CD14-positive monocyte (primary cell): Measurements from ENCODE around the gene HSPA12B. TPM values are rescaled to one million over a fixed set of nuclear protein-coding genes. Genes with fewer than 3 reads are reported as not detected.

Experiments
- DNase-seq, 3 donors: peaks; one replicate each; pipeline ENCODE4 v3.0.0-alpha.2; 2011 to 2022
- H2AFZ ChIP-seq: 2 replicates; pipeline ENCODE4 v1.6.0; 2012; ENCODE audit warnings: mild to moderate bottlenecking, low read depth, low read length, inconsistent platforms; ENCODE audit not compliant: insufficient read depth, poor library complexity, severe bottlenecking
- H3K27ac ChIP-seq, 2 donors: 1 replicate in 1 of 2; 2 replicates in 1 of 2; pipeline ENCODE4 v1.5.1; 2012 to 2013; ENCODE audit warnings: low read length in 2 of 2, control low read depth in 1 of 2, inconsistent platforms in 1 of 2, low read depth in 1 of 2, mild to moderate bottlenecking in 1 of 2
- H3K27me3 ChIP-seq, 2 donors: one replicate each; pipeline versions ENCODE4 v1.6.0 to v1.6.1; 2011 to 2013; ENCODE audit warnings: low read length in 2 of 2; ENCODE audit not compliant: control insufficient read depth in 2 of 2, insufficient read depth in 2 of 2
- H3K36me3 ChIP-seq, 2 donors: replicated peaks in 1 of 2; 1 replicate in 1 of 2; 2 replicates in 1 of 2; pipeline versions ENCODE4 v1.5.1 to v1.6.1; 2012 to 2013; ENCODE audit warnings: low read length in 2 of 2, control low read depth in 1 of 2, inconsistent platforms in 1 of 2, mild to moderate bottlenecking in 1 of 2; ENCODE audit not compliant: insufficient read depth in 2 of 2, control insufficient read depth in 1 of 2
- H3K4me1 ChIP-seq, 2 donors: 1 replicate in 1 of 2; 2 replicates in 1 of 2; pipeline versions ENCODE4 v1.5.1 to v1.6.1; 2012 to 2013; ENCODE audit warnings: low read length in 2 of 2, control low read depth in 1 of 2, inconsistent platforms in 1 of 2, mild to moderate bottlenecking in 1 of 2, moderate library complexity in 1 of 2; ENCODE audit not compliant: insufficient read depth in 2 of 2, control insufficient read depth in 1 of 2
- H3K4me2 ChIP-seq: replicated peaks from 2 replicates; pipeline ENCODE3; 2012; ENCODE audit warnings: low read length, moderate library complexity, mild to moderate bottlenecking; ENCODE audit not compliant: poor library complexity, severe bottlenecking; ENCODE audit errors: extremely low read depth
- H3K4me3 ChIP-seq, 3 experiments: fragments of 200-600 bp in 1 of 3; sonication (generic) in 1 of 3; replicated peaks in 1 of 3; 1 replicate in 2 of 3; 2 replicates in 1 of 3; pipeline ENCODE4 v1.5.1; 2011 to 2013; ENCODE audit warnings: low read length in 3 of 3, mild to moderate bottlenecking in 3 of 3, control low read depth in 2 of 3, low read depth in 2 of 3, inconsistent platforms in 1 of 3, moderate library complexity in 1 of 3
- H3K79me2 ChIP-seq: 2 replicates; pipeline ENCODE4 v1.6.0; 2012; ENCODE audit warnings: mild to moderate bottlenecking, control low read depth, inconsistent platforms, low read length, moderate library complexity; ENCODE audit not compliant: insufficient read depth
- H3K9ac ChIP-seq: 2 replicates; pipeline ENCODE4 v1.6.0; 2017; ENCODE audit warnings: low read length, mild to moderate bottlenecking; ENCODE audit not compliant: insufficient read depth, poor library complexity, severe bottlenecking
- H3K9me3 ChIP-seq, 2 donors: replicated peaks in 1 of 2; 1 replicate in 1 of 2; 2 replicates in 1 of 2; pipeline versions ENCODE4 v1.5.1 to v1.6.1; 2012 to 2013; ENCODE audit warnings: low read length in 2 of 2, control low read depth in 1 of 2; ENCODE audit not compliant: control insufficient read depth in 1 of 2, insufficient read depth in 1 of 2
- H4K20me1 ChIP-seq: 2 replicates; pipeline ENCODE4 v1.6.0; 2012; ENCODE audit warnings: mild to moderate bottlenecking, low read length, control low read depth, moderate library complexity; ENCODE audit not compliant: insufficient read depth
- H3K27ac Mint-ChIP-seq, 7 donors: one replicate each; pipeline ENCODE4 v1.8.0; 2020; ENCODE audit warnings: mild to moderate bottlenecking in 7 of 7, mixed read lengths in 7 of 7, moderate library complexity in 6 of 7, inconsistent platforms in 2 of 7
- H3K27me3 Mint-ChIP-seq, 3 donors: one replicate each; pipeline ENCODE4 v1.8.0; 2021 to 2022; ENCODE audit warnings: low read depth in 3 of 3, mild to moderate bottlenecking in 3 of 3, mixed read lengths in 3 of 3, moderate library complexity in 3 of 3, inconsistent platforms in 1 of 3
- H3K36me3 Mint-ChIP-seq, 2 donors: one replicate each; pipeline ENCODE4 v1.8.0; 2020; ENCODE audit warnings: mixed read lengths in 2 of 2, inconsistent platforms in 1 of 2, mild to moderate bottlenecking in 1 of 2
- H3K4me1 Mint-ChIP-seq: one replicate; pipeline ENCODE4 v1.8.0; 2020; ENCODE audit warnings: mild to moderate bottlenecking, mixed read lengths
- H3K4me3 Mint-ChIP-seq, 2 donors: one replicate each; pipeline ENCODE4 v1.8.0; 2020; ENCODE audit warnings: mild to moderate bottlenecking in 2 of 2, mixed read lengths in 2 of 2, moderate library complexity in 1 of 2
- H3K9me3 Mint-ChIP-seq, 7 donors: one replicate each; pipeline ENCODE4 v1.8.0; 2020 to 2022; ENCODE audit warnings: mixed read lengths in 7 of 7, mild to moderate bottlenecking in 6 of 7, moderate library complexity in 6 of 7, inconsistent platforms in 2 of 7
- WGBS: methylation state at CpG from one replicate; pipeline ENCODE4 v1.1.5; 2013; ENCODE audit warnings: missing lambda C conversion rate; ENCODE audit not compliant: insufficient coverage; 5-methylcytosine and 5-hydroxymethylcytosine counted together
- intact Hi-C, 2 donors: fragments of 100-400 bp; cut with micrococcal nuclease; formaldehyde crosslinking; loops; one replicate each; pipeline versions ENCODE4 v1.15.0 to v1.15.1; 2023
- polyA plus RNA-seq, 3 donors: library from polyadenylated mRNA; depleted of rRNA in 1 of 3; unstranded in 2 of 3; stranded (reverse) in 1 of 3; fragments of 300-500 nt in 2 of 3; fragments of >200 nt in 1 of 3; fragmentation: Illumina TruSeq in 2 of 3; gene quantifications; 1 replicate in 2 of 3; 2 replicates in 1 of 3; pipeline ENCODE4 v1.2.3, GENCODE V29; 2012 to 2021
- TF ChIP-seq, protein P1 (sequence below): fragments of 200-600 bp; IDR thresholded peaks from one replicate; pipeline ENCODE4 v1.8.0; 2022; ENCODE audit warnings: antibody characterized with exemption, mild to moderate bottlenecking

The HSPA12B gene
- polyA plus RNA-seq, 3 donors, result not detected

GRCh38 chr20:3719046-3719445 is 13.4 kb upstream of the HSPA12B start:
- no peaks in the 10 kb centered on the region for H4K20me1 ChIP-seq
- H3K4me3 ChIP-seq, result no peak overlapping the region
- DNase-seq, result no peak
- peaks cover 9 to 10% of the 10 kb centered on the region in 2 donors for H3K4me1 ChIP-seq
- intact Hi-C loops, result no loop called here
- no peak overlapping the region for H3K9ac ChIP-seq
- H3K9me3 Mint-ChIP-seq, result peaks cover 0 to 3% (median 0%) of the 10 kb centered on the region in 7 donors
- H3K79me2 ChIP-seq, result no peaks in the 10 kb centered on the region
- H3K27ac Mint-ChIP-seq, result no peak overlapping the region
- TF ChIP-seq, protein P1, sequence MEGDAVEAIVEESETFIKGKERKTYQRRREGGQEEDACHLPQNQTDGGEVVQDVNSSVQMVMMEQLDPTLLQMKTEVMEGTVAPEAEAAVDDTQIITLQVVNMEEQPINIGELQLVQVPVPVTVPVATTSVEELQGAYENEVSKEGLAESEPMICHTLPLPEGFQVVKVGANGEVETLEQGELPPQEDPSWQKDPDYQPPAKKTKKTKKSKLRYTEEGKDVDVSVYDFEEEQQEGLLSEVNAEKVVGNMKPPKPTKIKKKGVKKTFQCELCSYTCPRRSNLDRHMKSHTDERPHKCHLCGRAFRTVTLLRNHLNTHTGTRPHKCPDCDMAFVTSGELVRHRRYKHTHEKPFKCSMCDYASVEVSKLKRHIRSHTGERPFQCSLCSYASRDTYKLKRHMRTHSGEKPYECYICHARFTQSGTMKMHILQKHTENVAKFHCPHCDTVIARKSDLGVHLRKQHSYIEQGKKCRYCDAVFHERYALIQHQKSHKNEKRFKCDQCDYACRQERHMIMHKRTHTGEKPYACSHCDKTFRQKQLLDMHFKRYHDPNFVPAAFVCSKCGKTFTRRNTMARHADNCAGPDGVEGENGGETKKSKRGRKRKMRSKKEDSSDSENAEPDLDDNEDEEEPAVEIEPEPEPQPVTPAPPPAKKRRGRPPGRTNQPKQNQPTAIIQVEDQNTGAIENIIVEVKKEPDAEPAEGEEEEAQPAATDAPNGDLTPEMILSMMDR, result no peak
- no peak overlapping the region for H3K27ac ChIP-seq
- H3K27me3 Mint-ChIP-seq, result peaks cover 0 to 10% (median 9%) of the 10 kb centered on the region in 3 donors
- H3K36me3 ChIP-seq, result no peaks in the 10 kb centered on the region
- no peak overlapping the region for H3K4me3 Mint-ChIP-seq
- H3K4me1 Mint-ChIP-seq, result peaks cover 13% of the 10 kb centered on the region
- H3K27me3 ChIP-seq, result no peaks in the 10 kb centered on the region
- no peaks in the 10 kb centered on the region for H3K36me3 Mint-ChIP-seq
- H3K4me2 ChIP-seq, result no peak overlapping the region
- no peaks in the 10 kb centered on the region for H3K9me3 ChIP-seq
- H2AFZ ChIP-seq, result no peak overlapping the region
- 100% methylated on average over 2 of the region's 4 CpGs for WGBS

- H3K4me3 ChIP-seq, result no peak overlapping the region
- no peaks in the 10 kb centered on the region for H4K20me1 ChIP-seq
- Mint-ChIP-seq H3K27ac (no peak overlapping the region), H3K9me3 (peaks cover 0 to 2% (median 0%) of the 10 kb centered on the region in 7 donors), H3K4me1 (peaks cover 8% of the 10 kb centered on the region), H3K36me3 (no peaks in the 10 kb centered on the region), H3K27me3 (peaks cover 0 to 9% (median 7%) of the 10 kb centered on the region in 3 donors), H3K4me3 (no peak overlapping the region)
- no peak overlapping the region for H3K4me2 ChIP-seq
- intact Hi-C loops, result no loop called here
- H3K27ac ChIP-seq, result no peak overlapping the region
- no peak overlapping the region for H2AFZ ChIP-seq
- no peaks in the 10 kb centered on the region for H3K9me3 ChIP-seq
- H3K36me3 ChIP-seq, result no peaks in the 10 kb centered on the region
- 80% methylated on average over 1 of the region's 2 CpGs for WGBS
- no peaks in the 10 kb centered on the region for H3K4me1 ChIP-seq
- H3K9ac ChIP-seq, result no peak overlapping the region
- H3K27me3 ChIP-seq, result no peaks in the 10 kb centered on the region
- H3K79me2 ChIP-seq, result no peaks in the 10 kb centered on the region
- TF ChIP-seq, protein P1, result no peak
- no peak for DNase-seq
Measured at GRCh38 chr20:3720068-3720467, 12.4 kb upstream of the HSPA12B start.
